Stimulated activated CD8-positive, alpha-beta memory T cell treated with anti-CD3 and anti-CD28 coated beads, Interleukin-12 subunit alpha, Interleukin-12 subunit beta, amount 100 ng/mL, for 1 hour (primary cell): ENCODE measurements around the gene ITGAL.

Experiments
- DNase-seq: peaks from one replicate; pipeline ENCODE4 v3.0.0-alpha.2; 2020; ENCODE audit warnings: low read depth

The ITGAL gene

DNA sequence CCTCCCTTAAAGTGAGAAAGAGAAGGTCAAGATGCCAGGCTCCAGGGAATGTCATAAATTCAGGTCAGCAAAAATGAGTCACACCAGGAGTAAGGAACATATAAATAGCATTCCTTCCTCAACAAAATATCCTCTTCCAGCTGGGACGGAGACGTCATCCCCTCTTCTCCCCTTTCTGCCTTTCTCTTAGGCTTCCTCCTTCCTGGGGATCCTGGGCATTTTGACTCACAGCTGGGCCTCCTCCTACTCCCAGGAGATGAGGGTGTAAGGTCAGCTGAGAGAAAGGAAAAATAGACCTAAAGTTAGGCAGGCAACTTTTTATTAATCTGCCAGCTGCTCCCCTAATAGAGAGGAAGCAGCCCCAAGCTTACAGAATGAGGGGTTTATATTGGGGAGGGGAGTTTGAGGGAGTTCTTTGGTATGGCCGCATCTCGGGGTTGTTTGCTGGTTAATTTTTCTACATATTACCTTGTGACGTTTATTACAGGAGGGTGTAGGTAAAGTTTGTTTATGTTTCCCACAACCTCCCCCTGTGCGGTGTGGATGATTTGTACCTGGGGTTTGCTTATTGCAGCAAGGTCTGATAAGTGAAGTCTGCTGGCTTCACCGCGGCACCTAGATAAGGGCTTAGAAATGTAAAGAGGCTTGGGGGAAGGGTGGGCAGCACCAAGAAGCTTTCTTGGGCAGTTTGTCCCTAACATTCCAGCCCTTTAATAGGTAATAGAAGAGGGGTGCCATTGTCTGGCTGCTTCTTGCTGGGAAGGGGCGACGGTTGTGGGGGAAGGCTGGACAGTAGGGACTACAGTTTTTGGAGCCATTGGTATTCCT is 69.2 kb downstream of the ITGAL start:
- no peak for DNase-seq

DNA sequence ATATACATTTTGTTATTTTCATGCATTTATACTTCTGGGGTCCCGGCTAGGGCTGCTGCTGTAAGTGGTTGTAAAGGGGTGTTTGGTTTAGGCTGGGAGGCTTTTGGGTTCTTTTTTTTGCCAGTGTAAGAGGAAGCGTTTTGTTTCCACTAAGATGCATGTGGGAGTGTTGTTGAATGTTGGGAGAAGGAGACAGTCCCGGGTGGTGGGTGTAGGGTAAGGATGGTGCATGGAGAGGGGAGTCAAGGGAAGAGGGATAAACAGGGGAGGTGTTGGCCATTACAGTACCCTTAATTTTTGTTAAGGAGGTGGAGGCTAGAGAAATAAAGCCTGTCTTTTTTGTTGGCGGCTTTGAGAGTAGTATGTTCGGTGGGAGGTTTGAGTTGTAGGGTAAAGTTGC is 70.5 kb downstream of the ITGAL start:
- DNase-seq, result no peak

DNA sequence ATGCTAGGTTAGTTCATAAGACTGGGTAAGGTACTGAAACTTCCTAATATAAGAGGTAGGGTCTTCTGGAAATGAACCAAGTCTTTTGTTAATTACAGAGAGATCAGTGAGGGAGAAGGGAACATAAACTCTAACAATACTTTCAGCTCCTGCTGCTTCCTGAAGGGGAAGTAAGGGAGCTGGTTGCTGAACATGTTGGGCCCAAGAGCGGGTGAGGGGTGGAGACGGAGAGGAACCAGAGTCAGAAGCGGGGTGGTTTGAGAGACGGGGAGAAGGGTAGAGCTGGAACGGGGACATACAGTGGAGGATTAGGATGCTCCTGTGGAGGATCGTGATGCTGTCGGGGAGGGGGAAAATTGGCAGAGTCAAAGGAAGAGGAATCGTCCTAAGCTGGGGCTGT is 73.6 kb downstream of the ITGAL start:
- no peak for DNase-seq

DNA sequence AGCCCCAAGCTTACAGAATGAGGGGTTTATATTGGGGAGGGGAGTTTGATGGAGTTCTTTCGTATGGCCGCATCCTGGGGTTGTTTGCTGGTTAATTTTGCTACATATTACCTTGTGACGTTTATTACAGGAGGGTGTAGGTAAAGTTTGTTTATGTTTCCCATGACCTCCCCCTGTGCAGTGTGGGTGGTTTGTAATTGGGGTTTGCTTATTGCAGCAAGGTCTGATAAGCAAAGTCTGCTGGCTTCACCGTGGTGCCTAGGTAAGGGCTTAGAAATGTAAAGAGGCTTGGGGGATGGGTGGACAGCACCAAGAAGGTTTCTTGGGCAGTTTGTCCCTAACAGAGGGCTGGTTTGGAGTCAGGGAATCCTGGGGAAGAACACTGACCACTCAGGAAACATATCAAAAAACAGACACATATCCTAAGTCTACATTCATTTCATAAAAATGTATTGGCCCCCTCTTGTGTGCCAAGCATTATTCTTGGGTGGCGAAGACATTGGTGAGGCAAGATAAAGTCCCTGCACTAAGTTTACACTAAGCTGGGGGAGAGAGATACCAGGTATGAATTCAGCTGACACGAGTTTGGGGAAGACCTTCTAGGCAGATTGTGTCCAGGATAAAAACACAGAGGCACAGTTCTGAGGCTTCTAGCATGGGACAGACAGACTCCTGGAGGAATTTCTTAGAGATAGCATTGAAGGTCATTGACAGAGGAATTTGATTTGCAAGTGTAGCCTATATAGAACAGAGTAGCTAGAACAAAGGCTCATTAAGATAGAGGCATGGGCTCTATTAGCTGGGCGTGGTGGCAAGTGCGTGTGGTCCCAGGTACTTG is 76.1 kb downstream of the ITGAL start:
- DNase-seq, result no peak

DNA sequence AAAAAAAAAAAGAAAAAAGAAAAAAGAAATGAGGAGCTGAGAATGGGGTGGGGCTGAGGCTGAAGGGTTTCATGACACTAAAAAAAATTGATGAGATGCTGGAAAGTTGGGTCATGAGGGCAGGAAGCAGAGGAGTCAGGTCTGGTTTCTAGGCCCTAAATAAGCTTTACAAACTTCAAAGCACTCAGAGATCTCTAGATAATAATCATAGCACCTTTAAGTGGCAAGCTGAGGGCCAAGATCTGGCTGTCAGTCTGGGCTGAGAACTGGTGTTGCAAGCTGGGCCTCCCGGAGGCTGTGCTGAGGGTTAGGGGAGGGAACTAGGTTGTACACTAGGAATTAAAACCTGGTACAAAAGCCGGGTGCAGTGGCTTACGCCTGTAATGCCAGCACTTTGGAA is 79.2 kb downstream of the ITGAL start:
- DNase-seq, result no peak

DNA sequence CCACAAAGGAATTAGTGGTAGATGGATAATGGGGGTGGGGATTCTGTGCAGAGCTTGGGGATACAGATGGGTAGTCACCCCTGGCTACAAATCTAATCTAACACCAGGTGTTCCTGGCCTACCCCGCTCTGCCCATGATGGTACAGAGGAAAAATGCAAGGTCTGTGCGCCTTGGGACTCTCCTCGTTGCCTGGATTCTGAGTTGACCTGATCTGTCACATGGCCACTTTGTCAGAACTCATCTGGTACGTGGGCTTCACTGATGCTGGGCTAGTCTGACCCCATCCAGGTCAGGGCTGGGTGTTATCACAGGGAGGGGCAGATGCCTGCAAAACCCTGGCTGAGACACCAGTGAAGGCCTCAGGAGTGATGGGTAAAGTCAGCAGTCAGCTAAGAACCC is 80.4 kb downstream of the ITGAL start:
- no peak for DNase-seq

DNA sequence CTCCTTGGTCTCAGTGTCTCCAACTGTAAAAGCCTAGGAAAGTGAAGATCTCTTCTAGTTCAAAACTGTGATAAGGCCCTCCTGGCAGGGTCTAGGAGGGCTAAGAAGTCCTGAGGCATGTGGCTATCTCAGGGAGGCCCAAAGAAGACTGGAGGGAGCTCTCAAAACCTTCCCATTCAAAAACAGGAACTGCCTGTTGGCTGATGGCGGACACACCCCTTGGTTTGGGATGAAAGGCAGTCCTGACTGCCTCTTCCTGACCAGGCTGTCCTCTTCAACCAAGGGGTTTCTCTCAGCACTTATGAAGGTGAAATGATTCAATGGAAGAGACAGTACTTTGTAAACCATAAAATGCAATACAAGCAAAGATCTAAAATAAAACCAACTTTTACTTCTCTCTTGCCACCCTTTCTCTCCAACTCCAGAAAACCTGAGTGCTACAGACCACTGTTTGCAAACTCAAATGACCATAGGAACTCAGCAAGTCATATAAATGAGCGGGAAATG is 80.9 kb downstream of the ITGAL start:
- DNase-seq, result no peak

DNA sequence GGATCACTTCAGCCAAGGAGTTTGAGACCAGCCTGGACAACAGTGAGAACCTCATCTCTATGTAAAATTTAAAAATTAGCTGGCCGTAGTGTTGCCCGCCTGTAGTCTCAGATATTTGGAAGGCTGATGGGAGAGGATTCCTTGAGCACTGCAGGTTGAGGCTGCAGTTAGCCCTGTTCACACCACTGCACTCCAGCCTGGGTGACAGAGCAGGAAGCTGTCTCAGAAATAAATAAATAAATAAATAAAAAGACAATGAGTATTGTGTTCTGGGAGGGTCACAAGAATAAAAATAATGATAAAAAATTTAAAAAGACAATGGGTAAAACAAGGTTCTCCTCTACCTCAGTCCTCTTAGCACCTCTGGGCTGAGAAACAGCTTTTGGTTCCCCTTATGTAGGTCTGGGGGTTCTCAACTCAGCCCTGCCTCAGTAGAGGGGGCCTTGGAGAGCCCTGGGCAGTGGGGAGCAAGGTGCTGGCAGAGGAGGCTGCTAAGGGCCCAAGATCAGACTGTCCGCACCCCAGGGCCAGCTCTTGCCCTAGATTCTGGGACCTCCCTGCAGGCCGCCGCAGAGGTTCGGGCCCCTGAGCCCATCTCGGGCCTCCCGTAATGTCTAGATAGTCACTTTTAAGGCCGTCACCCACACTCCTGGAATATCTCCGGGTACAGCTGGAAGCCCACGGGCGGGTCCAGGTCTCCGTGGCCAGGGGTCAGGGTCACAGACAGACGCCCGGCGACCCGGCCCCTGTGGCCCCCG is 82.2 kb downstream of the ITGAL start:
- DNase-seq, result no peak

DNA sequence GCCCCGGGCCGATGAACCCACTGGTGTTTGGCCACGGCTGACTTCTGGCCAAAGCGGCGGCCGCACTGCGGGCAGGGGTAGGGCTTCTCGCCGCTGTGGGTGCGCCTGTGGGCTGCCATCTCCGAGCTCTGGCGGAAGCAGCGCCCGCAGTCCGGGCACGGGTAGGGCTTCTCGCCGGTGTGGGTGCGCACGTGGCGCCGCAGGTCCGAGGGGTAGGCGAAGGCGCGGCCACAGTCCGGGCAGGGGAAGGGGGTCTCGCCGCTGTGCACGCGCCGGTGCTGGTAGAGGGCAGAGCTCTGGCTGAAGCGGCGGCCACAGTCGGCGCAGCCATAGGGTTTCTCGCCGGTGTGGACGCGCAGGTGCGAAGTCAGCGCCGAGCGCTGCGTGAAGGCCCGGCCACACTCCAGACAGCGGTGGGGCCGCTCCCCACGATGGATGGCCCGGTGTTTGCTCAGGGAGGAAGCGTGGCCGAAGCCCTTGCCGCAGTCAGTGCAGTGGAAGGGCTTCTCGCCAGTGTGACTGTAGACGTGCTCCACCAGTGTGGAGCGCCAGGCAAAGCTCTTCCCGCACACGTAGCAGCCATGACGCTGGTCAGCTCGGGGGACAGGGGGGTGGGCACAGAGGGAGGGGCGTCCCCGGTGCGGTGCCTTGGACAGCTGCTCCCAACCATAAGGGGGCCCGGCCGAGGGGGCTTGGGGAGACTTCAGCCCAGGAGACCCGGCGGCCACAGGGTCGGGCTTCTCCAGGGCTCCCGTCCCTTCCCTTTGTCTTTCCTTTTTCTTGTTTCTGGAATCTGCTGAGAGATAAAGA is 83.0 kb downstream of the ITGAL start:
- no peak for DNase-seq

DNA sequence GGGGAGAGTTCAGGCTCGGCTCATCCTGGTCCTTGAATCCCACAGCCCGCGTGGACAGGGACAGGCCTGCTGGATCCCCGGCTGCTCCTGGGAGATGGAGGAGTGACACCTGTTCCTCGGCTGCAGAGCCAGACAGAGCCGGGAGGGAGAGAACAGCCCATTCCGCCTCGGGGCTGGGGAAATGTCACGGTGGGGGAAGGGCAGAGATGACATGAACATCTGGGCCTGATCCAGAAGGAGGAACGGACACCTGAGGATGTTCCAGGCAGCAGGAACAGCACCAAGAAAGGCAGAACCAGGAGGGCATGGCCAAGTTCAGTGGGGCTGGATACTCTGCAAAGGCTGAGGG is 83.6 kb downstream of the ITGAL start:
- DNase-seq, result no peak

DNA sequence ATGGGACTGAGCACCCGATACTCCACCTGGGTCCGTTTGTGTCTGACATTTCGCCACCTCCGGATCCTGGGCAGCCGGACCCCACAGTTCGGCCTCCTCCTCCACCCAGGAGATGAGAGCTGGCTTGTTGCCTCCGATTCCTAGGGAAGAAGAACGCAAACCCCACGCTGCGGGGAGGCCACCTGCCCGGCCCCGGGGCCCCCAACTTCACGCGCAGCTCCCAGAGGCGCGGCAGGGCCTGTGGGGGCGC is 85.1 kb downstream of the ITGAL start:
- DNase-seq, result no peak

DNA sequence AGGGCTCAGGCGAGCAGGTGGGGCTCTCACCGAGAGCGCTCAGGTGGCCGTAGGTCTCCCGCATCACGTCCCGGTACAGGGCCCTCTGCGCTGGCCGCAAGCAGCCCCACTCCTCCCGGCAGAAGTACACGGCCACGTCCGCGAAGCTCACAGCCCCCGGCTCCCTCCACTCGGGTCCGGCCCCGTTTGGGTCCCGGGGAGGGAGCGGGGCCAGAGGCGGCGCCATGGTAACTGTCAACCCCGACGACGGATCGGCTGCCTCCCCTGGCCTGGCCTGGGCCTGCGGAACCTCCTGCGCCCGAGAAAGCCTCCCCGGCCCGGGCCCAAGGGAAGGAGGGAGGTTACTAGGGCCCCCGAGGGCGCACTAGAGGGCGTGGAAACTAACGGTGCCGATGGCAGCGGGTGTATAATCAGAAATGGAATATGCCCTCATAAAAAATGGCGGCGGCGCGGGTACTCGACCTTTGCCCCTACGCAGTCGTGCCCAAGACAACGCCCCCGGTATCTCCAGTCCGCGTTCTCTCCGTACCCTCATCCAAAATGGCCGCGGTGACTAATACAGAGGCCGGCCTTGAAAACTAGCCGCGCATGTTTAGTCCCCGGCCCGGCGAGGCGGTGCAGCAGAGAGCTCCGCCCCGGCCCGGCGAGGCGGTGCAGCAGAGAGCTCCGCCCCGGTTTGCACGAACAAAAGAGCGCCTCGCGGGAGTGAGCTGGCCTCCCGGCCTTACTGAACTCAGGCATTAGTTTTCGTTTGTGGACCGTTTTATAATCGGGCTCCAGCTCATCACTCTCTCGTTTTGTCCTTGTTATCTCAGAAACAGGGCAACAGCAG is 85.6 kb downstream of the ITGAL start, which contains the start of gene ZNF764:
ZNF764 (minus strand) TSS at position 418 of the 832 bp plus-strand sequence; CDS start at position 226, 192 bp downstream.
- DNase-seq, result peak; percentile 95

DNA sequence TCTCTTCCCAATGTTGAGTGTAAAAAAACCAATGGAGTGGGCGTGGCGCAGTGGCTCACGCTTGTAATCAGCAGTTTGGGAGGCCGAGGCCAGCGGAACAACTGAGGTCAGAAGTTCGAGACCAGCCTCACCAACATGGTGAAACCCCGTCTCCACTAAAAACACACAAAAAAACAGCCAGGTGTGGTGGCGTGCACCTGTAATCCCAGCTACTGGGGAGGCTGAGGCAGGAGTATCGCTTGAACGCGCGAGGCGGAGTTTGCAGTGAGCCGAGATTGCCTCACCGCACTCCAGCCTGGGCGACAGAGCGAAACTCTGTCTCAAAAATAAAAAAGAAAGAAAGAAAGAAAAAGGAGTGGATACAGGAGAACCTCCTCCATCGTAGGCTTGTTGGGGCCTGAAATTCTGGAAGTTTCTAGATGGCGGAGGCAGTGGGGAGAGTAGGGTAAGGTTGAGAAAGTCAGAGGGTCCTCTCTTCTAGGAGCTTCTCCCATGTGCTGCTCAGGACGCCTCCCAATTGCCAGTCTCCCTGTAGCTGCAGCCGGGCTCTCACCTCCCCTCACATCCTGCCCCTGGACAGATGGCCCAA is 86.3 kb downstream of the ITGAL start:
- DNase-seq, result no peak

DNA sequence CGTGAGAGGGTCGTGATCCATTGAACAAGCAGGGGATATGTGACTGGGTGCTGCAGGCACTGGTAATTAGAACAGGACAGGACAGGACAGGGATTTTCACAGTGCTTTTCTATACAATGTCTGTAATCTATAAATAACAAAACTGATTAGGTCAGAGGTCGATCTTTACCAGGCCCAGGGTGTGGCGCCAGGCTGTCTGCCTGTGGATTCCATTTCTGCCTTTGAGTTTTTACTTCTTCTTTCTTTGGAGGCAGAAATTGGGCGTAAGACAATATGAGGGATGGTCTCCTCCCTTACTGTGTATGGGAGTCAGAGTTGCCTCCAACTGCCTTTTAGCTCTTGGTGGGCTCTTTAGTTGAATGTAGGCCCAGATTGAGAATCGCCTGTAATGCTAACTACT is 87.1 kb downstream of the ITGAL start:
- DNase-seq, result no peak

DNA sequence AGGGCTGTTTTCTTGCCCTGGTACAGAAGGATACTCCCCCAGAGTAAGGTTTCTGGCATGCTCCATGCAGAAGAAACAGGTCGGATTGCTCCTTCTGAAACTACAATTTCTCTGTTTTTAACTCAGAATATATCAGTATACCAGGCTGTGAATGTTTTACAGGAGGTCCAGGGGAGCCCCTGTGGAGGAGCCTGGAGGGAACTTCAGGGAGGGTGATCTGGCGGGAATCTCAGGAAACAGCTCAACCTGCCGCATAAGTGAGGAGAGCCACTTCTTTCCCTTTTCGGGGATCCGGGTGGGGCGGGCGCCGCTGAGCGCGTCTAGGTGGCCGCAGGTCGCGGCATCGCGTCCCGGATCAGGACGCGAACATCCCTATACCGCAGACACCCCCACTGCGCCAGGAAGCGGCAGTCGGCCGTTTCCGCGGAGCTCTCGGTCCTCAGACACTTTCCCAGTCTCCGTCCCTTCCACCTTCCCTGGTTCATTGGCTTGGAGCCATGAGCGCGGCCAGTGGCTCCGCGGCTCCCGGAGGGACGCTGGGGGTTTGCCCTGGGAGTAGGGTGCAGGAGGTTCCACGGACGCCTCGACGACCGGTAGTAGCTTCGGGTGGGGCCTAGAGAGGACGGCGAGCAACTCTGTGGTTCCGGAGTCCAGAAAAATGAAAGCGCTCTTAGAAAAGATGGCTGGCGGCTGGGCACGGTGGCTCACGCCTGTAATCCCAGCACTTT is 88.7 kb downstream of the ITGAL start:
- no peak for DNase-seq

DNA sequence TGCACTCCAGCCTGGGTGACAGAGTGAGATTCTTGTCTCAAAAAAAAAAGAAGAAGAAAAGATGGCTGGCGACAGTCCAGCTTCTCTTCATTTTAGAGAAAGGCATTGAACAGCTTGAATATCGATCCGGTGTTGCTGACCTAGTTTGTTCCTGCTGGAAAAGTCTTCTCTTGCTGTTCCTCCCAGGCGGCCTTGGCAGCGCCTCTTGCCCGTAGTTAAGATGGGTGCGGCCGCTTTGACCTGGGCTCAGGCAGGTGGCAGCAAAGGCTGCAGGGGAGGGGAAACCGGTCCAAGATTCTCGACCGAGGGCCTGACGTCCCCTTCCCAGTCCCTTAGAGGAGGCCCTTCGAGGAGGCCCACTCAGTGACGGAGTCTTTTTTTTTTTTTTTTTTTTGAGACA is 89.5 kb downstream of the ITGAL start:
- no peak for DNase-seq

DNA sequence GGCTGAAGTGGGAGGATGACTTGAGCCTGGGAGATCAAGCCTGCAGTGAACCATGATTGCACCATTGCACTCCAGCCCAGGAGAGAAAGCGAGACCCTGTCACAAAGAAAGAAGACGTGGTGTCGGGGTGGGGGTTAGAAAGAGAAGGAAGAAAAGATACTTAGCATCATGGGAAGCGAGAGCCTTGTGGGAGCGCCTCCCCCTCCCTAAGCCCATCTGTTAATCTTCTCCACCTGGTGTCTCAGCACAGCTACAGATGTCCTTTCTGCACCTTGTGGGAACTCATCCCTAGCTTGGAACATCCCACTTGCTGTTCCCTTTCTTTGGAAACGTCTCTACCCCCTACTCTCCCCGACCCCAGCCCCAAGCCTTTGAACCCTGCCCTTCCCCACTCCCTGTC is 93.0 kb downstream of the ITGAL start:
- DNase-seq, result no peak

DNA sequence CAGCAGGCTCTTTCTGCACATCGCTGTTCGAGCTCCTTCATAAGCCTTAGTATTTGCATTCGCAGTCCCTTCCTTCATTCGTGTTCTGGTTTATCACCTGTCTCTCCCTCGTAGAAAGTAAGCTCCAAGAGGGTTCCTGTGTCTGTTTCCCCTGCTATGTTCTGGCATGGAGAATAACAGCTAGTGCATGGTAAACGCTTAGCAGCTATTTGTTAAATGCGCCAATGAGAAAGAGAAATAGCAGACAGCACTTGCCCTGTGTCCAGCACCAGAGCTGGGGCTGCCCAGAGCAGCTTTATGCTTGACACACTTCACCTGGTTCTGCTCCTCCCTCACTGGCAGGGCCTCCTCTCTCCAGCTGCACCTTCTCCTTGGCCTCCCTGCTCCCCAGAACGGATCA is 93.4 kb downstream of the ITGAL start:
- no peak for DNase-seq

DNA sequence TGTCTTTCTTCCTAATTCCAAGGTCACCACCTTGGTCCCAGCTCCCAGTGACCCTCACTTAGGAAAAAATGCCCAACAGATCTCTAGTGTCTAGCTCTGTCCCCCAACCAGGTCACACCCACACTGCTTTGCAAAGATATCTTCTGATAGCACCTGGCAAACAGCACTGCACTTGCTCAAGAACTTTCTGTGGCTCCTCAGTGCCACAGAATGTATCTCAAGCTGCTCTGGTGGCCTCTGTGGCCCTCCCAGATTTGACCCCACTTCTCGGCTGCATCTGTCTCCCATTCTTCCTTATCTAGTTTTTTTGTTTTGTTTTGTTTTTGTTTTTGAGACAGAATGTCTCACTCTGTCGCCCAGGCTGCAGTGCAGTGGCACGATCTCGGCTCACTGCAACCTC is 94.0 kb downstream of the ITGAL start:
- DNase-seq, result no peak
